Effector memory CD4-positive, alpha-beta T cell (primary cell): ENCODE results near the gene ZNF581.

Experiments used
- DNase-seq, 3 donors: peaks; one replicate each; pipeline ENCODE4 v3.0.0-alpha.2; 2020
- H3K27ac ChIP-seq: 2 replicates; pipeline ENCODE4 v1.7.0; 2013; ENCODE audit warnings: mild to moderate bottlenecking, low read length, moderate library complexity; ENCODE audit not compliant: insufficient read depth, poor library complexity, severe bottlenecking
- H3K27me3 ChIP-seq: replicated peaks from 2 replicates; pipeline ENCODE4 v1.7.0; 2013; ENCODE audit warnings: mild to moderate bottlenecking, low read length; ENCODE audit not compliant: insufficient read depth, control insufficient read depth, poor library complexity, severe bottlenecking
- H3K36me3 ChIP-seq: 2 replicates; pipeline ENCODE4 v1.7.0; 2013; ENCODE audit warnings: mild to moderate bottlenecking, low read length, moderate library complexity; ENCODE audit not compliant: control insufficient read depth, insufficient read depth
- H3K4me1 ChIP-seq: 2 replicates; pipeline ENCODE4 v1.7.0; 2013; ENCODE audit warnings: low read length, mild to moderate bottlenecking; ENCODE audit not compliant: control insufficient read depth, insufficient read depth, poor library complexity, severe bottlenecking
- H3K4me3 ChIP-seq: 2 replicates; pipeline ENCODE4 v1.7.0; 2013; ENCODE audit warnings: low read length, low read depth, mild to moderate bottlenecking; ENCODE audit not compliant: insufficient read depth, poor library complexity, severe bottlenecking
- H3K9me3 ChIP-seq: 2 replicates; pipeline ENCODE4 v1.7.0; 2013; ENCODE audit warnings: mild to moderate bottlenecking, low read length, moderate library complexity; ENCODE audit not compliant: control insufficient read depth

ZNF581 gene

DNA sequence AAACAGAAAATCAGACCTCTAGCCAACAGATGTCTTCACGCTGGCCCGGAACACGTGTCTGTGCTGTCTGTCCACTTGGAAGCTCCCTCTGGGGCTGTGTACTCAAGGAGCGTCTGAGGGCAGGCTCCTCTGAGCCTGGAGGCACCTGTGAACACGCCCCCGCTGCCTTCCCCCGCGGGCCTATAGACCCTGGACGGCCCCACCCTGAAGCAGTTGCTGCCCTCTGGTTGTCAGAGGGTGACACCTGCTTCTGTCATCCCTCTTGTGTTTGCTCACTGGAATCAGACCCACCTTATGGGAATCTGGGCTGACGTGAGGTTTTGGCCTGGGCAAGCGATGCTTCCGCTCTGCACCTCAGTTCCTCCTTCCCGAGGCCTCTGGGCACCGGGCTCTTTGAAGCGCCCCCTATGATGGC lies 50.8 kb downstream of the ZNF581 start:
- H3K27me3 ChIP-seq: no peaks in the 10 kb centered on the region
- no peaks in the 10 kb centered on the region for H3K4me1 ChIP-seq
- no peak overlapping the region for H3K4me3 ChIP-seq
- no peaks in the 10 kb centered on the region for H3K9me3 ChIP-seq
- H3K27ac ChIP-seq: no peak overlapping the region
- no peak for DNase-seq
- peaks cover 77% of the 10 kb centered on the region for H3K36me3 ChIP-seq

- DNase-seq: no peak
- no peak overlapping the region for H3K27ac ChIP-seq
- H3K36me3 ChIP-seq: peaks cover 71% of the 10 kb centered on the region
These were observed 51.4 kb downstream of the ZNF581 start for GRCh38 chr19:55694656-55695491.

More at GRCh38 chr19:55694656-55695491, 51.4 kb downstream of the ZNF581 start:
- Histone ChIP-seq H3K4me3 (no peak overlapping the region), H3K27me3 (no peaks in the 10 kb centered on the region), H3K9me3 (no peaks in the 10 kb centered on the region), H3K4me1 (no peaks in the 10 kb centered on the region)
